ENCODE results near the gene MRPL20. TPM values are rescaled to one million over a fixed set of nuclear protein-coding genes. Genes with fewer than 3 reads are reported as not detected.

The MRPL20 gene
- total RNA-seq, 2 donors from 2014 or later: 160 to 218 TPM

DNA sequence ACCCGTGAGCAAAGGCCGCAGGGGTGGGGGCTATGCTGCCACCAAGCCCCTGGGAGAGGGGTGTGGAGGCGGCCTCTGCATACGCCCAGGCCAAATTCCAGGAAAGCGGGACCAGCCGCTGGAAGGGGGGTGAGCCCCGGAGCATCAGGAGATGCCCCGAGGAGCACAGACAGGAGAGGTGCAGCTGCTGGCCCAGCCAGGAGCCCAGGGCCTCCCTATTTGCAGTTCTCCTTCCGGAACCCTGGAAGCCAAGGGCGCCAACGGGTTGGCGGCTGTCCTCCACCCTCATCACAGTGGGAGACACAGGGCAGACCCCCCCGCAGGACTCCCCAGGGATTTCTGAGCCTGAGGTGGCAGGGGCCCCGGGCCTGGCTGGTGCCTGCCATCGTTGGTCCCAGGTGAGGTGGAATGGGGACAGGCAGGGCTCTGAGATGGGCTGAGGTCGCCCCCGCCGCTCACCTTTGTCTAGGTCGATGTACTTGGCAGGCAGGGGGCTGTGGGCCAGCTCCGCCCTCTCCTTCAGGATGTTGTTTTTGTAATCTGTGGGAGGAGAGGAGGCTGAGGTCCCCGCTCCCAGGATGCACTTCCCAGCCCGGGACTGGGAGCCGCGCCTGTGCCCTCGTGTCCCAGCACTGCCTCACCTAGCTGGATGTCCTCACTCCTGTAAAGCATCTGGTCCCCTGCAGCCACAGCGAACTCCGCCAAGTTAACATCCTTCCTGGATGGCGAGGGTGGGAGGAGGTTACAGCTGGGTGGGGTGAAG lies 53.5 kb downstream of the MRPL20 start:
- peak overlapping the region in 1 of 2 donors; percentile 21 for H3K27ac ChIP-seq
- peaks cover 0 to 64% of the 10 kb centered on the region in 2 donors for H3K4me1 ChIP-seq
- TF ChIP-seq CTCF (IDR thresholded peaks at IDR 0.05): no peak
- peaks cover 8% of the 10 kb centered on the region for H3K36me3 ChIP-seq
- no peak for DNase-seq (ENCODE audit: low spot score)
- H3K9me3 ChIP-seq: no peaks in the 10 kb centered on the region
- H3K4me3 ChIP-seq: no peak overlapping the region
- peaks cover 6 to 19% of the 10 kb centered on the region in 2 donors for H3K27me3 ChIP-seq

- no peak for DNase-seq (ENCODE audit: low spot score)
- Histone ChIP-seq H3K27me3 (peaks cover 6 to 19% of the 10 kb centered on the region in 2 donors), H3K4me1 (peaks cover 0 to 66% of the 10 kb centered on the region in 2 donors), H3K4me3 (no peak overlapping the region), H3K27ac (peak overlapping the region in 1 of 2 donors; percentile 21), H3K9me3 (no peaks in the 10 kb centered on the region), H3K36me3 (peaks cover 8% of the 10 kb centered on the region)
- no peak for TF ChIP-seq CTCF (IDR thresholded peaks at IDR 0.05)
These were observed 54.2 kb downstream of the MRPL20 start for GRCh38 chr1:1352786-1353388.

Other genes starting within 250 kb of the MRPL20 start
- not detected for gene TTLL10, start 233.4 kb downstream of the MRPL20 start, total RNA-seq
- gene TNFRSF18, start 200.7 kb downstream of the MRPL20 start, total RNA-seq: under 1 TPM in 1 of 2 donors, not detected in 1; 0.55 TPM
- under 1 TPM; 0.59 to 0.79 TPM for gene TNFRSF4, start 193.1 kb downstream of the MRPL20 start, total RNA-seq
- gene SDF4, start 175.3 kb downstream of the MRPL20 start, total RNA-seq: 100 to 1,000 TPM; 120 to 128 TPM
- gene B3GALT6, start 175.1 kb downstream of the MRPL20 start, total RNA-seq: 10 to 100 TPM; 16.1 to 19.7 TPM
- not detected for gene C1QTNF12, start 160.6 kb downstream of the MRPL20 start, total RNA-seq
- 10 to 100 TPM; 27.5 to 33.5 TPM for gene UBE2J2, start 133.4 kb downstream of the MRPL20 start, total RNA-seq
- under 1 TPM; 0.59 to 0.79 TPM for gene SCNN1D, start 126.9 kb downstream of the MRPL20 start, total RNA-seq
- gene ACAP3, start 99.4 kb downstream of the MRPL20 start, total RNA-seq: 10 to 100 TPM; 19.5 to 20.4 TPM
- 10 to 100 TPM; 14.5 to 24.8 TPM for gene PUSL1, start 98.7 kb downstream of the MRPL20 start, total RNA-seq
- 10 to 100 TPM; 59.6 to 65.2 TPM for gene INTS11, start 82.6 kb downstream of the MRPL20 start, total RNA-seq
- gene CPTP, start 82.5 kb downstream of the MRPL20 start, total RNA-seq: 10 to 100 TPM; 35.6 to 64.1 TPM
- under 1 TPM; 0.30 to 0.35 TPM for gene TAS1R3, start 76.0 kb downstream of the MRPL20 start, total RNA-seq
- gene DVL1, start 57.9 kb downstream of the MRPL20 start, total RNA-seq: 10 to 100 TPM; 75.0 to 80.2 TPM
- gene MXRA8, start 48.7 kb downstream of the MRPL20 start, total RNA-seq: 10 to 100 TPM; 53.4 to 58.6 TPM
- 100 to 1,000 TPM; 155 to 159 TPM for gene AURKAIP1, start 32.1 kb downstream of the MRPL20 start, total RNA-seq
- 10 to 100 TPM; 41.6 to 44.2 TPM for gene CCNL2, start 8.0 kb downstream of the MRPL20 start, total RNA-seq
- gene ANKRD65, start 14.0 kb upstream of the MRPL20 start, total RNA-seq: 1 to 10 TPM; 2.2 to 2.4 TPM
- gene VWA1, start 28.4 kb upstream of the MRPL20 start, total RNA-seq: 10 to 100 TPM; 13.0 to 15.2 TPM
- gene ATAD3C, start 42.4 kb upstream of the MRPL20 start, total RNA-seq: 1 to 10 TPM; 1.4 to 2.8 TPM
- gene ATAD3B, start 64.5 kb upstream of the MRPL20 start, total RNA-seq: 1 to 10 TPM; 2.7 to 5.7 TPM
- 10 to 100 TPM; 15.6 to 18.6 TPM for gene ATAD3A, start 104.9 kb upstream of the MRPL20 start, total RNA-seq
- 1 to 10 TPM; 1.4 to 2.8 TPM for gene TMEM240, start 133.3 kb upstream of the MRPL20 start, total RNA-seq
- gene SSU72, start 167.6 kb upstream of the MRPL20 start, total RNA-seq: 100 to 1,000 TPM in 1 of 2 donors, 10 to 100 TPM in 1; 98.3 to 121 TPM
- gene FNDC10, start 192.8 kb upstream of the MRPL20 start, total RNA-seq: 1 to 10 TPM; 2.5 to 2.7 TPM
- 10 to 100 TPM; 42.4 to 45.6 TPM for gene MIB2, start 208.2 kb upstream of the MRPL20 start, total RNA-seq
- gene MMP23B, start 224.9 kb upstream of the MRPL20 start, total RNA-seq: 10 to 100 TPM; 17.5 to 26.9 TPM

Data from right atrium auricular region (tissue), 2 donors.